ENCODE results near the gene SIPA1. TPM values are rescaled to one million over a fixed set of nuclear protein-coding genes. Genes with fewer than 3 reads are reported as not detected.

SIPA1 gene
- total RNA-seq, 1 donor = 34.5 TPM

DNA sequence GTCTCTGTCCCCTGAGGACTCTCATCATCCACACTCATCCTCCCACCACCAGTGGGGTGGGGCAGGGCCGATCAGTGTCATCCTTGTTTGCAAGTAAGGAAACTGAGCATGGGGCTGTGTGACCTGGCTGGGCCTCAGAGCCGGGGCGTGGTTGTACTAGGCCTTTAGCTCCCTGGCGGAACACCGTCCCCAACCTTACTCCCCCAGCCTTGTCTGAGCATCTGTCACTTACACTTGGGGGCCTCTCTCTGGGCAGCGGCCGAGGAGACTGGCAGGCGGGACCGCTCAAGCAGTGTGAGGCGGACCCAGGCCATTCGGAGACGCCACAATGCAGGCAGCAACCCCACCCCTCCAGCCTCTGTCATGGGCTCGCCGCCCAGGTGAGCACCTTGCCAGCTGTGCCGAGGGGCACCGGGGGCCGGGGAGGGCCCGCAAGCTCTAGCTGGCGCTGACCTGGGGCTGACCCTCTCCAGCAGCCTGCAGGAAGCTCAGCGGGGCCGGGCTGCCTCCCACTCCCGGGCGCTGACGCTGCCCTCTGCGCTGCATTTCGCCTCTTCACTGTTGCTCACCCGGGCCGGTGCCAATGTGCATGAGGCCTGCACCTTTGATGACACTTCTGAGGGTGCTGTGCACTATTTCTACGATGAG, 18.5 kb upstream of the SIPA1 start:
- TF ChIP-seq, protein P1, sequence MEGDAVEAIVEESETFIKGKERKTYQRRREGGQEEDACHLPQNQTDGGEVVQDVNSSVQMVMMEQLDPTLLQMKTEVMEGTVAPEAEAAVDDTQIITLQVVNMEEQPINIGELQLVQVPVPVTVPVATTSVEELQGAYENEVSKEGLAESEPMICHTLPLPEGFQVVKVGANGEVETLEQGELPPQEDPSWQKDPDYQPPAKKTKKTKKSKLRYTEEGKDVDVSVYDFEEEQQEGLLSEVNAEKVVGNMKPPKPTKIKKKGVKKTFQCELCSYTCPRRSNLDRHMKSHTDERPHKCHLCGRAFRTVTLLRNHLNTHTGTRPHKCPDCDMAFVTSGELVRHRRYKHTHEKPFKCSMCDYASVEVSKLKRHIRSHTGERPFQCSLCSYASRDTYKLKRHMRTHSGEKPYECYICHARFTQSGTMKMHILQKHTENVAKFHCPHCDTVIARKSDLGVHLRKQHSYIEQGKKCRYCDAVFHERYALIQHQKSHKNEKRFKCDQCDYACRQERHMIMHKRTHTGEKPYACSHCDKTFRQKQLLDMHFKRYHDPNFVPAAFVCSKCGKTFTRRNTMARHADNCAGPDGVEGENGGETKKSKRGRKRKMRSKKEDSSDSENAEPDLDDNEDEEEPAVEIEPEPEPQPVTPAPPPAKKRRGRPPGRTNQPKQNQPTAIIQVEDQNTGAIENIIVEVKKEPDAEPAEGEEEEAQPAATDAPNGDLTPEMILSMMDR (IDR thresholded peaks at IDR 0.05; ENCODE audit: insufficient read depth, low read depth, low read length) = no peak
- no peak for DNase-seq (ENCODE audit: low read depth)
- no peak overlapping the region for H3K4me3 ChIP-seq (ENCODE audit: low read depth, low read length)

DNA sequence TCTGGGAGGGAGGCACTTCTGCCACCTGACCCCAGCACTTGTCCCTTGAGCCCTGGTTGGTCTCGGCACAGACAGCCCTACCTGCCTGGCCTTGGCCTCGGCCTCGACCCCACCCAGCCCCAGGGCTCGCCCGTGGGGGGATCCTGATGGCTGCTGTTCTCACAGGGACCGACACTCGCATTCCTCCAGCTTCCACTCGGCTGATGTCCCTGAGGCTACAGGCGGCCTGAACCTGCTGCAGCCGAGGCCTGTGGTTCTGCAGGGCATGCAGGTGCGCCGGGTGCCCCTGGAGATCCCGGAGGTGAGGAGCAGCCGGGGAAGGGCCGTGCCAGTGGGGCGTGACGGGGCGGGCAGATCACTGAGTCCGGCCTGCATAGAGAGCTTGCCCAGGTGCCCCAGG, 17.2 kb upstream of the SIPA1 start:
- no peak for DNase-seq (ENCODE audit: low read depth)
- TF ChIP-seq, protein P1 (IDR thresholded peaks at IDR 0.05; ENCODE audit: insufficient read depth, low read depth, low read length) = no peak
- no peak overlapping the region for H3K4me3 ChIP-seq (ENCODE audit: low read depth, low read length)

DNA sequence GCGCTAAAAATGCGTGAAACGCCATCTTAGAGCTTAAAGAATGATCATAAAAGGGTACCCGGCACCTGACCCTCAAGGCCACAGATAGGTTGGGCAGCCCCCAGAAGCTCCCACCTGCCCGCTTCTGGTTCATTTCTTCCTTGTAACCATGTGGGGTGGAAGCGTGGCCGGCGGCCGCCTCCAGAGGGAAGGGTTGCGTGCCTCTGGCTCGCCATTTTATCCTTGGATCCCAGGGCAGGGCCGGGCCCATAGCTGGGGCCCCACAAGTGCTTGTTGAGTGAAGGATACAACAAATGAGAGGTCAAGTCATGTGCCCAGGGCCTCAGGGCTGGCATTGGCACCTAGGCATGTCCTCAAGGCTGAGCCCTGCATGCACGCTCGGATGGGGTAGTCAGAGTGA, 16.4 kb upstream of the SIPA1 start:
- TF ChIP-seq, protein P1 (IDR thresholded peaks at IDR 0.05; ENCODE audit: insufficient read depth, low read depth, low read length) = no peak
- DNase-seq (ENCODE audit: low read depth) = no peak
- no peak overlapping the region for H3K4me3 ChIP-seq (ENCODE audit: low read depth, low read length)

DNA sequence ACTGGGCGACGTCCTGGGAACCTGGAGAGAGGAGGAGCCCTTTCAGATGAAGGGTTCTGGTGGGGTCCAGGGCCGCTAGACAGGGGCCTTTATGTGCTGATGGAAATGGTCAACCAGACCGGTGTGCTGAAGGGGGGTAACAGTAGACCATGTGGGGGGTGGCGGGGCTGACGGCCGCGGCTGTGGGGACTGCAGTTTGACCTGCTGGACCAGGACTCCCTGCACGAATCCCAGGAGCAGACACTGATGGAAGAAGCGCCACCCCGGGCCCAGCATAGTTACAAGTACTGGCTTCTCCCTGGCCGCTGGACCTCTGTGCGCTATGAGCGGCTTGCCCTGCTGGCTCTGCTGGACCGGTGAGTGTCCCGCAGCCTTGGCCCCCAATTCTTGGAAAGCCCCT, 15.9 kb upstream of the SIPA1 start:
- no peak for DNase-seq (ENCODE audit: low read depth)

DNA sequence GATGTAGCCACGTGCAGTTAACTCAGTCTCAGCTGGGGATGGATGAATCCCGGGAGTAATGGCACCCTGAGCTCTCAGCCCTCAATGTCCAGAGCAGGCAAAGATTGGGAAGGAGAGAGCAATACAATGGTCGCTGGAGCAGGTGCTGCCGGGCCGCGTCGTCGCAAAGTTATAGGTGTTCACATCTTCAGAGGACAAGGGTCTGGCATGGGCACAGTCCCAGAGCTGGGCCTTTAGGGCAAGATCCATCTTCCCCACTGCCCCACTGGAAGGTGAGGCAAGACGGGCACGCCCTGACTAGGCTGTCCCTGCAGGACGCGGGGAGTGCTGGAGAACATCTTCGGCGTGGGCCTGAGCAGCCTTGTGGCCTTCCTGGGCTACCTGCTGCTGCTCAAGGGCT, 14.7 kb upstream of the SIPA1 start:
- H3K4me3 ChIP-seq (ENCODE audit: low read depth, low read length) = no peak overlapping the region
- TF ChIP-seq, protein P1 (IDR thresholded peaks at IDR 0.05; ENCODE audit: insufficient read depth, low read depth, low read length) = no peak
- no peak for DNase-seq (ENCODE audit: low read depth)

More for the DNA sequence above, 15.9 kb upstream of the SIPA1 start:
- TF ChIP-seq, protein P1 (IDR thresholded peaks at IDR 0.05; ENCODE audit: insufficient read depth, low read depth, low read length) = no peak
- H3K4me3 ChIP-seq (ENCODE audit: low read depth, low read length) = no peak overlapping the region

DNA sequence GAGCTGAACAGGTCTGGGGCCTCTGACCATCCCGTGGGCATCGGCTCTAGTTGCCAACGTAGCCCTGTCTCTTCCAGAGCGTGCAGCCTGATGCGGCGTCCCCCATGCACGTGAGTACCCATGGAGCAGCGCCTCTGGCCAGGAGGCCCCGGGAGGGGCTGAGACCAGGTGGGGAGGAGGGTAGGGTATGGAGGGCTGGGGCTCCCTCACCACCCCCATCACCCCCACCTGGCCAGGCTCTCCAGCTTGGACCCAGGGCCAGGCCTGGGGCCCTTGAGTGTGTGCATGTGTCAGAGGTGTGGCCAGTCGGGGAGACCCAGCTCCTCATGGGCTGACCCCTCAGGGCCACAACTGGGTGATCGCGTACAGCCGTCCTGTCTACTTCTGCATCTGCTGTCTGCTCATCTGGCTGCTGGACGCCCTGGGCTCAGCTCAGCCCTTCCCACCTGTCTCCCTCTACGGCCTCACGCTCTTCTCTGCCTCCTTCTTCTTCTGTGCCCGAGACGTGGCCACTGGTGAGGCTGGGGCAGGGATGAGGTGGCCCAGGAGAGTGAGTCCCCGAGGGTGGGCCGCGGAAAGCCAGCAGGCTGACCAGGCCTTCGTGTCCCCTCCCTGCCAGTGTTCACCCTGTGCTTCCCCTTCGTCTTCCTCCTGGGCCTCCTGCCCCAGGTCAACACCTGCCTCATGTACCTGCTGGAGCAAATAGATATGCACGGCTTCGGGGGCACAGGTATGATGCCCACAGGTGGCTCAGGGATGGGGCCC, 13.9 kb upstream of the SIPA1 start:
- no peak for DNase-seq (ENCODE audit: low read depth)
- TF ChIP-seq, protein P1 (IDR thresholded peaks at IDR 0.05; ENCODE audit: insufficient read depth, low read depth, low read length) = no peak
- H3K4me3 ChIP-seq (ENCODE audit: low read depth, low read length) = no peak overlapping the region

Measured in fibroblast of villous mesenchyme (primary cell).